SK-N-SH (cell line): ENCODE data around the gene KRT36. TPM values are rescaled to one million over a fixed set of nuclear protein-coding genes. Genes with fewer than 3 reads are reported as not detected.

Experiments used
- CTCF ChIA-PET: fragments of 300-600, 350-600 bp; formaldehyde crosslinking; extraction: SDS; loops from one replicate; lab custom pipeline; 2021; lab: Yijun Ruan, JAX
- POLR2A ChIA-PET: fragments of 350-600 bp; sonication (Branson Sonifier 250); formaldehyde crosslinking; extraction: SDS; loops from one replicate; lab custom pipeline; 2020; ENCODE audit warnings: antibody characterized with exemption, inconsistent platforms; lab: Yijun Ruan, JAX
- DNase-seq: peaks from one replicate; pipeline ENCODE4 v3.0.0; 2012
- H2AFZ ChIP-seq: fragments of 200-600 bp; sonication (generic); 2 replicates; pipeline ENCODE4 v1.8.1; 2016; ENCODE audit warnings: antibody characterized with exemption, mild to moderate bottlenecking, low read depth
- H3F3A ChIP-seq: fragments of 200-600 bp; sonication (generic); replicated peaks from 2 replicates; pipeline ENCODE3; 2016; ENCODE audit warnings: antibody characterized with exemption, mild to moderate bottlenecking; ENCODE audit not compliant: insufficient read depth
- H3K27ac ChIP-seq, 2 experiments: fragments of 200-500 bp in 1 of 2; fragments of 200-600 bp in 1 of 2; sonication (Bioruptor generic) in 1 of 2; sonication (generic), shearing (Covaris generic) in 1 of 2; 2 replicates each; pipeline versions ENCODE4 v1.5.1 to v1.6.1; 2014 to 2016; ENCODE audit warnings: low read depth in 2 of 2, inconsistent platforms in 1 of 2, low read length in 1 of 2, mild to moderate bottlenecking in 1 of 2, mixed read lengths in 1 of 2
- H3K27me3 ChIP-seq: fragments of 200-600 bp; sonication (generic), shearing (Covaris generic); 2 replicates; pipeline ENCODE4 v1.6.1; 2016; ENCODE audit warnings: mixed run types; ENCODE audit not compliant: insufficient read depth
- H3K36me3 ChIP-seq, 2 experiments: fragments of 200-500 bp in 1 of 2; fragments of 200-600 bp in 1 of 2; sonication (Bioruptor generic) in 1 of 2; sonication (generic) in 1 of 2; replicated peaks in 1 of 2; 2 replicates each; pipeline versions ENCODE3 to v1.5.1; 2014 to 2016; ENCODE audit warnings: low read length in 1 of 2, mild to moderate bottlenecking in 1 of 2; ENCODE audit not compliant: insufficient read depth in 2 of 2, control insufficient read depth in 1 of 2
- H3K4me1 ChIP-seq, 2 experiments: fragments of 200-500 bp in 1 of 2; fragments of 200-600 bp in 1 of 2; sonication (Bioruptor generic) in 1 of 2; sonication (generic), shearing (Covaris generic) in 1 of 2; 2 replicates each; pipeline versions ENCODE4 v1.5.1 to v1.6.1; 2014 to 2016; ENCODE audit warnings: low read depth in 1 of 2, low read length in 1 of 2, mixed run types in 1 of 2; ENCODE audit not compliant: insufficient read depth in 2 of 2, control insufficient read depth in 1 of 2
- H3K4me2 ChIP-seq: fragments of 200-600 bp; sonication (generic), shearing (Covaris generic); 2 replicates; pipeline ENCODE4 v1.6.1; 2017; ENCODE audit warnings: mixed run types
- H3K4me3 ChIP-seq, 2 experiments: fragments of 200-500 bp in 1 of 2; fragments of 200-600 bp in 1 of 2; sonication (Bioruptor generic) in 1 of 2; sonication (generic), shearing (Covaris generic) in 1 of 2; 2 replicates each; pipeline versions ENCODE4 v1.5.1 to v1.8.1; 2014 to 2016; ENCODE audit warnings: low read depth in 2 of 2, inconsistent platforms in 1 of 2, low read length in 1 of 2, mild to moderate bottlenecking in 1 of 2, mixed read lengths in 1 of 2, moderate library complexity in 1 of 2
- H3K79me2 ChIP-seq: fragments of 200-600 bp; sonication (generic); 2 replicates; pipeline ENCODE4 v1.8.1; 2017; ENCODE audit warnings: mild to moderate bottlenecking; ENCODE audit not compliant: insufficient read depth
- H3K9ac ChIP-seq: fragments of 200-600 bp; sonication (generic); 2 replicates; pipeline ENCODE4 v1.6.1; 2017; ENCODE audit warnings: mixed run types
- H3K9me2 ChIP-seq: fragments of 200-600 bp; sonication (generic); 2 replicates; pipeline ENCODE4 v1.6.1; 2017; ENCODE audit warnings: mixed run types
- H3K9me3 ChIP-seq: fragments of 200-600 bp; sonication (generic); 2 replicates; pipeline ENCODE4 v1.6.1; 2017; ENCODE audit warnings: mixed run types, mild to moderate bottlenecking, moderate library complexity
- H4K20me1 ChIP-seq: fragments of 200-600 bp; sonication (generic); 2 replicates; pipeline ENCODE4 v1.6.1; 2017; ENCODE audit warnings: mild to moderate bottlenecking, mixed run types; ENCODE audit not compliant: insufficient read depth
- FOXJ3 ChIP-seq: sonication (generic); formaldehyde crosslinking; IDR thresholded peaks from 2 replicates; pipeline ENCODE4 v1.5.1; 2020; ENCODE audit warnings: mild to moderate bottlenecking, missing genetic modification reagents
- GABPA ChIP-seq: IDR thresholded peaks from 2 replicates; pipeline ENCODE4 v1.4.0; 2012; ENCODE audit warnings: low read depth, mild to moderate bottlenecking
- JUND ChIP-seq: IDR thresholded peaks from 2 replicates; pipeline ENCODE4 v1.4.0; 2012
- MXI1 ChIP-seq: IDR thresholded peaks from 2 replicates; pipeline ENCODE4 v1.6.1; 2012; ENCODE audit warnings: mild to moderate bottlenecking, low read depth, low read length, improper control_type of control experiment
- PBX3 ChIP-seq: IDR thresholded peaks from 2 replicates; pipeline ENCODE4; 2012
- RAD21 ChIP-seq: IDR thresholded peaks from 2 replicates; pipeline ENCODE4 v1.6.1; 2012; ENCODE audit warnings: mild to moderate bottlenecking, low read length
- RCOR1 ChIP-seq: fragments of 150-350 bp; IDR thresholded peaks from 2 replicates; pipeline ENCODE4 v1.6.1; 2017; ENCODE audit warnings: antibody characterized with exemption, low read length
- USF1 ChIP-seq: IDR thresholded peaks from 2 replicates; pipeline ENCODE4 v1.4.0; 2012; ENCODE audit warnings: low read depth, borderline replicate concordance
- WGBS: methylation state at CpG from one replicate; pipeline ENCODE4 v1.1.6; 2017; ENCODE audit warnings: low lambda C conversion rate; 5-methylcytosine and 5-hydroxymethylcytosine counted together
- polyA plus RNA-seq, 3 experiments: library from polyadenylated mRNA; depleted of rRNA; stranded (reverse); fragments of >200 nt; gene quantifications; 2 replicates each; pipeline ENCODE4 v1.2.3, GENCODE V29; 2012
- TF ChIP-seq, protein P1 (sequence below): fragments of 200-600 bp; sonication (generic); IDR thresholded peaks from 2 replicates; pipeline ENCODE4 v1.6.1; 2017; ENCODE audit warnings: antibody characterized with exemption, mild to moderate bottlenecking, moderate library complexity
- TF ChIP-seq, protein P2 (sequence below): IDR thresholded peaks from 2 replicates; pipeline ENCODE4 v1.6.1; 2012; ENCODE audit warnings: mild to moderate bottlenecking, low read depth, low read length, moderate library complexity

Gene KRT36
- polyA plus RNA-seq, 1 of the 3 experiments (the other 2 are of a cell fraction), result not detected

DNA sequence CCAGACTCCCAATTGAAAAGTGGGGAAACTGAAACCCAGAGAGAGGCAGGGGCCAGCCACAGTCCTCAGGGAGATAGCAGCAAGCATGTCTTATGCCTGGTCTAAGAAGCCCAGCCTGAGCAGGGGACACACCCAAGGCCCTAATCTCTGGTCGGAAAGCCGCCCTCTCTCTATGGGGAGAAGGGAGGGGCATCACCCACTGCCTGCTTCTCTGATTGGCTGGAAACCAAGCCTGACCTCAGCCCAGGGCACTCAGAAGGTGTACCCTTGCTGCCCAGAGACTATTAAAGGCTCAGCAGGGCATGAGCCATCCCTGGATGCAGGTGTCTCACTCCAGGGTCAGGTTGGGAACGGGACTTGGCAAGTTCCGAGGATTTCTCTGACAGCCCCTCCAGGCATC, 21.4 kb upstream of the KRT36 start:
- 100% methylated on average over 1 of the region's 4 CpGs for WGBS
- no peaks in the 10 kb centered on the region for H3K27me3 ChIP-seq
- no peaks in the 10 kb centered on the region for H4K20me1 ChIP-seq
- no peaks in the 10 kb centered on the region for H3K79me2 ChIP-seq
- POLR2A ChIA-PET, result no interaction called here
- H3K4me2 ChIP-seq, result no peak overlapping the region
- H3F3A ChIP-seq, result no peaks in the 10 kb centered on the region
- TF ChIP-seq, protein P1, sequence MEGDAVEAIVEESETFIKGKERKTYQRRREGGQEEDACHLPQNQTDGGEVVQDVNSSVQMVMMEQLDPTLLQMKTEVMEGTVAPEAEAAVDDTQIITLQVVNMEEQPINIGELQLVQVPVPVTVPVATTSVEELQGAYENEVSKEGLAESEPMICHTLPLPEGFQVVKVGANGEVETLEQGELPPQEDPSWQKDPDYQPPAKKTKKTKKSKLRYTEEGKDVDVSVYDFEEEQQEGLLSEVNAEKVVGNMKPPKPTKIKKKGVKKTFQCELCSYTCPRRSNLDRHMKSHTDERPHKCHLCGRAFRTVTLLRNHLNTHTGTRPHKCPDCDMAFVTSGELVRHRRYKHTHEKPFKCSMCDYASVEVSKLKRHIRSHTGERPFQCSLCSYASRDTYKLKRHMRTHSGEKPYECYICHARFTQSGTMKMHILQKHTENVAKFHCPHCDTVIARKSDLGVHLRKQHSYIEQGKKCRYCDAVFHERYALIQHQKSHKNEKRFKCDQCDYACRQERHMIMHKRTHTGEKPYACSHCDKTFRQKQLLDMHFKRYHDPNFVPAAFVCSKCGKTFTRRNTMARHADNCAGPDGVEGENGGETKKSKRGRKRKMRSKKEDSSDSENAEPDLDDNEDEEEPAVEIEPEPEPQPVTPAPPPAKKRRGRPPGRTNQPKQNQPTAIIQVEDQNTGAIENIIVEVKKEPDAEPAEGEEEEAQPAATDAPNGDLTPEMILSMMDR, result no peak
- TF ChIP-seq, protein P2, sequence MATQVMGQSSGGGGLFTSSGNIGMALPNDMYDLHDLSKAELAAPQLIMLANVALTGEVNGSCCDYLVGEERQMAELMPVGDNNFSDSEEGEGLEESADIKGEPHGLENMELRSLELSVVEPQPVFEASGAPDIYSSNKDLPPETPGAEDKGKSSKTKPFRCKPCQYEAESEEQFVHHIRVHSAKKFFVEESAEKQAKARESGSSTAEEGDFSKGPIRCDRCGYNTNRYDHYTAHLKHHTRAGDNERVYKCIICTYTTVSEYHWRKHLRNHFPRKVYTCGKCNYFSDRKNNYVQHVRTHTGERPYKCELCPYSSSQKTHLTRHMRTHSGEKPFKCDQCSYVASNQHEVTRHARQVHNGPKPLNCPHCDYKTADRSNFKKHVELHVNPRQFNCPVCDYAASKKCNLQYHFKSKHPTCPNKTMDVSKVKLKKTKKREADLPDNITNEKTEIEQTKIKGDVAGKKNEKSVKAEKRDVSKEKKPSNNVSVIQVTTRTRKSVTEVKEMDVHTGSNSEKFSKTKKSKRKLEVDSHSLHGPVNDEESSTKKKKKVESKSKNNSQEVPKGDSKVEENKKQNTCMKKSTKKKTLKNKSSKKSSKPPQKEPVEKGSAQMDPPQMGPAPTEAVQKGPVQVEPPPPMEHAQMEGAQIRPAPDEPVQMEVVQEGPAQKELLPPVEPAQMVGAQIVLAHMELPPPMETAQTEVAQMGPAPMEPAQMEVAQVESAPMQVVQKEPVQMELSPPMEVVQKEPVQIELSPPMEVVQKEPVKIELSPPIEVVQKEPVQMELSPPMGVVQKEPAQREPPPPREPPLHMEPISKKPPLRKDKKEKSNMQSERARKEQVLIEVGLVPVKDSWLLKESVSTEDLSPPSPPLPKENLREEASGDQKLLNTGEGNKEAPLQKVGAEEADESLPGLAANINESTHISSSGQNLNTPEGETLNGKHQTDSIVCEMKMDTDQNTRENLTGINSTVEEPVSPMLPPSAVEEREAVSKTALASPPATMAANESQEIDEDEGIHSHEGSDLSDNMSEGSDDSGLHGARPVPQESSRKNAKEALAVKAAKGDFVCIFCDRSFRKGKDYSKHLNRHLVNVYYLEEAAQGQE, result no peak
- no peak for TF ChIP-seq JUND
- H3K9ac ChIP-seq, result no peak overlapping the region
- no peak overlapping the region for H3K4me3 ChIP-seq
- H3K36me3 ChIP-seq, result no peaks in the 10 kb centered on the region
- no peak for DNase-seq
- H3K9me3 ChIP-seq, result no peaks in the 10 kb centered on the region
- no peak overlapping the region for H3K27ac ChIP-seq
- H3K9me2 ChIP-seq, result no peaks in the 10 kb centered on the region
- H3K4me1 ChIP-seq, result peaks cover 0 to 3% of the 10 kb centered on the region in 2 experiments; a peak in 1 of 4 replicates
- CTCF ChIA-PET, result interaction anchor here (1.0 to 6.3 kb wide), 3 partner anchors 8 to 38 kb away, joined by 3 to 48 read pairs (median 4); partner anchors contain the start of gene KRT15
- H2AFZ ChIP-seq, result no peak overlapping the region

DNA sequence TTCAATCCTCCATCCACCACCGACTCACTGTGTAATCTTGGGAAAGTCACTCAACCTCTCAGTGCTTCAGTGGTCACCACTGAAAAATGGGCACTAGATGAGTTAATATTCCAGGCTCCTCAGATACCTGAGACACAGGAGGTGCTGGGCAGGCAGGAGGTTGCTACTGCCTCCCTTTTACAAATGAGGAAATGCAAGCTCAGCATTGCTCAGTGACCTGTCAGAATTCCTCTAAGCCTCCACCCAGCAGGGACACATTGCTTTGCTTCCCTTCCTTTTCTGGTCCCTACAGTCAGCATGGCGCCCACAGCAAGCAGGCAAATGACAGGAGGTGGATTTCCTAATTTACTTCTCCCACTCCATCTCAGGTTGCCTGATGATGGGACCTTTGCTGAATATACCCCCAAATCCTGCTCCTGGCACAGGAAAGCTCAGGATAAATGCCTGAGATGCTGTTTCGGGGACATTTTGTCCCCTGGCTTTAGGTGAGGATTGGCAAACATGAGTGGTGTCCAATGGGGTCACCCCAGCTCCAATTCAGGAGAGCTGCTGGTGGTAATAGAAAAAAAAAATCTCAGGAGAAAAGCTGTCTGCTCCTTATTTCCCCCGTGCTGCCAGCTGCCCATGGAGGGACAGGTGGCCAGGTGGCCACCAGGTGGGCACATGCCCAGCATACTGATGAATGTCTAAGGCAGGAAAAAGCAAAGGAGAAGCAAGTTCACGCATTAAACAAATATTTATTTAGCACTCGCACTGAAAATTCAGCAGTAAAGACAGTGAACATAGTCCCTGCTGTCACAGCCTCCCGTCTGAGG, 20.7 kb upstream of the KRT36 start:
- Histone ChIP-seq H3K9me3 (no peaks in the 10 kb centered on the region), H3K27ac (no peak overlapping the region), H3K36me3 (no peaks in the 10 kb centered on the region), H3K9me2 (no peaks in the 10 kb centered on the region), H3K9ac (no peak overlapping the region), H3K79me2 (no peaks in the 10 kb centered on the region), H3F3A (no peaks in the 10 kb centered on the region), H3K4me3 (no peak overlapping the region), H2AFZ (no peak overlapping the region), H4K20me1 (no peaks in the 10 kb centered on the region), H3K4me2 (no peak overlapping the region), H3K27me3 (no peaks in the 10 kb centered on the region), H3K4me1 (peaks cover 0 to 3% of the 10 kb centered on the region in 2 experiments; a peak in 1 of 4 replicates)
- DNase-seq, result no peak
- ChIA-PET CTCF (interaction anchor here (1.2 to 6.3 kb wide), 3 partner anchors 9 to 38 kb away, joined by 4 to 48 read pairs (median 5); partner anchors contain the start of gene KRT15), POLR2A (no interaction called here)
- 84% methylated on average over 7 of the region's 7 CpGs for WGBS
- TF ChIP-seq GABPA (no peak), JUND (no peak), RCOR1 (no peak), RAD21 (no peak), USF1 (no peak), FOXJ3 (CRISPR knock-in tag) (no peak), PBX3 (no peak), MXI1 (no peak)
- TF ChIP-seq, protein P2, result no peak
- TF ChIP-seq, protein P1, result no peak
